NOMO-1 (cell line): ENCODE data around the gene FAM221B.
A peak's percentile ranks its signal among the peaks of the same experiment; 100 is the strongest.

Source experiments
- DNase-seq, 2 experiments: peaks; one replicate each; lab custom pipeline; 2025; ENCODE audit not compliant: unreplicated experiment in 2 of 2; lab: John Stamatoyannopoulos, UW

The FAM221B gene

DNA sequence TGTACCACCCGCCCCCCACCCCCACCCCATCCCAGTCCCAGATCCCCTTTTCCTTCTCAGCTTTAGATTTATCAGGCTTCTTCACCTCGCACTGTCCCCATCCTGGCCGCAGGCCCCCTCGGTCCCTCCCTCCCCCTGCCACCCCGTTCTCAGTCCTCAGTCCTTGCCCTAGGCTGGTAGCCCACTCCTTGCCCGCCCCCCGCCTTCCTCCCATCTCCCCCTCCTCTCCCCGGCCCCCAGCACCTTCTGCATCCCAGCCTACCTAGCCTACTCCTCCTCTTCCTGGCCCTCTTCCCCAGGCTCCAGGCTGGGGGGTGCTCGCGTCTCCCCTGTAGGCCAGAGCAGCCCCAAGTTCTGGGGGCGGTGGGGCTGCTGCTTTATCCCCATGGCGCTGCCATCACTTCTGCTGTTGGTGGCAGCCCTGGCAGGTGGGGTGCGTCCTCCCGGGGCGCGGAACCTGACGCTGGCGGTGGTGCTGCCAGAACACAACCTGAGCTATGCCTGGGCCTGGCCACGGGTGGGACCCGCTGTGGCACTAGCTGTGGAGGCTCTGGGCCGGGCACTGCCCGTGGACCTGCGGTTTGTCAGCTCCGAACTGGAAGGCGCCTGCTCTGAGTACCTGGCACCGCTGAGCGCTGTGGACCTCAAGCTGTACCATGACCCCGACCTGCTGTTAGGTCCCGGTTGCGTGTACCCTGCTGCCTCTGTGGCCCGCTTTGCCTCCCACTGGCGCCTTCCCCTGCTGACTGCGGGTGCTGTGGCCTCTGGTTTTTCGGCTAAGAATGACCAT, 36.3 kb downstream of the FAM221B start:
- no peak for DNase-seq

DNA sequence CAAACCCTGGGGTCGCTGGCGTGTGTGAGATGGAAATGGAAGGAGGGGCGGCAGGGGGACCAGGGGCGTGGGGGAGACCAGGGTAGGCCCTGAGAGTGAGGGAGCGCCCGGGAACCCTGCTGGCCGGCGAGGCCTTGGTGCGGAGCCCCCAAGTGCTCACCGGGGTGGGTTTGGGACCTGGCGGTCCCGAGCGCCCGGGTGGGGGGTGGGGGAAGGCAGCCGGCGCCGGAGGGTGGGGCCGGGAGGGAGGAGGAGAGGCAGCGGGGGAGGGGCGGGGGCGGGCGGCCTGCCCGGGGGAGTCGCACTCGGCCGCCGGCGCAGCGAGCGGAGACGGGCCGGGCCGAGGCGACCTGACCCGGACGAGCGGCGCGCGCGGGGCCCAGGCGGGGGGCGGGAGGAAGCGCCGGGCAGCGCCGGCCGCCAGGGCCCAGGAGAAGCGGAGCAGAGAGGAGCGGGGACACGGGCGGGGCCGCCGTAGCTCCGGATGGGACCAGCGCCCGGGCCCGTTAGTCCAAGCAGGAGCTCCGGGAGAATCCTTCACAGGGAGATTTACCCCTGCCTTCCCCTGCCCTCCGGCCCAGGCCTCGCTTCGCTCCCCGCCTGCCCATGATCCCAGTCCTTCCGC, 37.1 kb downstream of the FAM221B start, which contains the start of gene NPR2:
Gene NPR2, plus strand, starts transcription at position 295 of the 625 bp plus-strand sequence. CDS start 818 bp downstream, outside the sequence.
- no peak for DNase-seq

DNA sequence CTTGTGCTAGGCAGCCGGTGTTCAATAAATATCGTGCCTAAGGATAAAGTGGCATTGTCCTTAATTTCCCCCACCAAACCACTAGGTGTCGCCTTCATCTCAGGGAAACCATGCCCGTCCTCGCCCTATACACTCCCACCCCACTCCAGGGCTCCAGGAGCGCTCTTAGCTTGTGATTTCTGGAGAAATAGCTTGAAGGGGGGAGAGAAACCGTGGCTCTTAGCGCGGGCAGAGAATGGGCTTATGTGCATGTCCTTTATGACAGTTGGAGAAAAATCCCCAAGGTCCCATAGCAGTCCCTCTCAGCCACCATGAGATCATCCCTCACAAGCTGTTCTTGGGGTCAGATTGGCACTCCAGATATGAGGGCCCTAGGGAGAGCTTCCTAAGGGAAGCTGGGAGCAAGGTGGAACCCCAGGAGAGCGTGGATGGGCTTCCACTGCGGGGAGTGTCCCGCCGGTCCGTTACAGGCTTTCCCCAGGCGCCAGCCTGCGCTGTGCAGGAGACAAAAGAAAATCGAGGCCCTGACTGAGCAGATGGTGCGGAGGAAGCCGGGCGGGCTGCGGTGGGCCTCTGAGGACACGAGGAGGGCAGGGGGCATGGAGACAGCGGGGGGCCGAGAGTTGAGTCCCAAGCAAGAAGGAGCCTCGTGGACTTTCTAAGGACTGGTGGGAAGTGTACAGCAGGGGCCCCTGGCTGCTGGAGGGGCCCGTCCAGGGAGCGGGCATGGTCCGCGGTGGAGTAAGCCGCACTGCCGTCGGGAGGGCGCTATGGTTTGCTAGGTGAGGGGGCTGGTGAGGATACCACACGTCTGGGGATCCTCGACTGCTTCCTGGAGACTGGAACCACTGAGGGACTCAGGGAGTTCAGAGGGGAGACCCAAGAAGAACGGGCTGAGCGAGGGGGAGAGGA, 37.9 kb downstream of the FAM221B start:
- peak; percentile 74 to 75 for DNase-seq

DNA sequence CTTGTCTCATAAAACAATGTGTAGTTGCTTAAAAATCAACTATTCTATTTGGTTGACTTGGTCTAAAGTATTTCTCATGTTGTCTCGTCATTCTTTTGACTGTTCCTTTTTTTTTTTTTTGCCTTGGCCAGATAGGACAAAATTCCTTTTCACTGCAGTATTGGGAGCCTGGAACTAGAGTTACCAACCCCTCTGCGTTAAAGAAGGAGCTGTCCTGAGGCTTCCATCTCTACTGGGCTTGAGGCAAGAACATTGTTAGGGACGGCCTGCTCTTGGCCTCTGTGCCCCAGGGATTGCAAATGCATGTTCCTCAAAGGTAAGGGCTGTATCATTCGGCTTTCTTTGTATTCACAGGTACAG, 38.5 kb downstream of the FAM221B start:
- DNase-seq, result no peak

DNA sequence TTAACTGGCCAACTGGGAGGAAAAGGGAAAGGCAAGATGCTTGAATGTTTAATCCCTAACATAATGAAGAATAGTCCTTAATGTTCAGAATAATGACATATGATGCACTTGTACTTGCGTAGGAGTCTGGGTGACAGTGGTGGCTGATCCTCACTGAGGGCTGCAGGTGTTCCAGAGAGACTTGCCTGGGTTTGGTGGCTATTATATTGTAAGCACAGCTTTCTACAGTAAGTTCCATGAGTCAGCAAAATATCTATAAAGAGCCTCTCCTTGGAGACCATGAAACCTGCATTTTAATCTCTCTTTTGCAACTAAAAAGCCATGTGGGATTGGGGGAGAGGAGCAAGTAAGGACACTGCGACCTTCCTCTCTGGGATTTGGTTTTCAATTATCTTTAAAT, 39.0 kb downstream of the FAM221B start:
- no peak for DNase-seq

DNA sequence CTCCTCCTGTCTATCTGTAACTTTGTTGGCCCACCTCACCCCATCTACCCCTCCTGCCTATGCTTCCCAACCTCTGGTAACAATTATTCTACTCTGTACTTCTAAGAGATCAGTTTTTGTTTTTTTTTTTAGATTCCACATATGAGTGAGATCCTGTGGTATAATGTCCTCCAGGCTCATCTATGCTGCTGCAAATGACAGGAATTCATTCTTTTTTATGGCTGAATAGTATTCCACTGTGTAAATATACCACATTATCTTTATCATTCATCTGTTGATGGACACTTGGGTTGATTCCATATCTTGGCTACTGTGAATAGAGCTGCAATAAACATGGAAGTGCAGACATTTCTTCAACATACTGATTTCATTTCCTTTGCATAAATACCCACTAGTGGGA, 45.1 kb downstream of the FAM221B start:
- DNase-seq, result no peak

DNA sequence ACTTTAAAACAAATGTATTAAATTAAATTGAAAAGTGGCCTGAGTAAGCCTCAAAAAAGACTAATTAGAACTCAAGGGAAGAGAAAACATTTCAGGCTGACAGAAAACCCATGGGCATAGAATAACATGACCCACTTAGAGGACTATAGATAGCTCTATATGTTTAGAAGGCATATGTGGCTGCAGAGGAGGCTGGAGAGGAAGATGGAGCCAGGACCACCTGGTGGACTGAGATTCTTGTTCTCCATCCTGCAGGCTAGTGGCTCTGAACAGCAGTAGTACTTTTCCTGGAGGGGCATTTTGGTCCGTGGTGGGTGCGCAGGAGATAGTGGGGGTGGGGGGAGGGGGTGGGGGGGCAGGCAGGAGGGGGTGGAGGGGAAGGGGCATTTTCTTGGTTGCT, 47.5 kb downstream of the FAM221B start:
- DNase-seq, result no peak

DNA sequence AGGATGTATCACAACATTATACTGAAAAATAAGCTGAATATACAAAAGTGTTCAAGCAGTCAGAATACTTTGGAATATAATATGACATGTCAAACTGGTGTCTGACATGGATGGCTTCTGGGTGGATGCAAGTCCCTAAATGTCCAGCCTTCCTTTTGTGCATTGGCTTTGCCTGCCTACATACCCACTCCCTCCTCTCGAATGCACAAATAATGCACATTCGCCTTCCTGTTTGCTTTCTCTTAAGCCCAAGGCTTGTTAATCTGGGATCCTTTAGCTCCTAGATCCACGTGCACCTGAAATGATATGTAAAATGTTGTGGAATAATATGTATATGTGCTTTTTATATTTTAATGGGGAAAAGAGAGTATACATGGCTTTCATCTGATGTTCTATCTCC, 50.0 kb downstream of the FAM221B start:
- no peak for DNase-seq

DNA sequence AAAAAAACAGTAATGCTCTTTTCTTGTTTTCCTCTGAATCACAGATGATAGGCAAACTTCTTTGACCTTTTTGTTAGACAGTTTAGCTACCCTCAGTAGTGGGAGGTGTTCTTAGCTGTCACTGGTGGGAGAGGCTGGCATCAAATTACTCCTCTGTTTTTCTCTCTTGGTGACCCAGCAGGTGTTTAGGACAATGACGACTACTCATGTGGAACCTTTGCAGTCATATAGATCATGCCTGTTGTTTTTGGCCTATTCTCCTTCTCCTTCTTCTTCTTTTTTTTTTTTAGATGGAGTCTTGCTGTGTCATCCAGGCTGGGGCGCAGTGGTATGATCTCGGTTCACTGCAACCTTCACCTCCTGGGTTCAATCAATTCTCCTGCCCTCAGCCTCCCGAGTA, 52.5 kb downstream of the FAM221B start:
- DNase-seq, result no peak

DNA sequence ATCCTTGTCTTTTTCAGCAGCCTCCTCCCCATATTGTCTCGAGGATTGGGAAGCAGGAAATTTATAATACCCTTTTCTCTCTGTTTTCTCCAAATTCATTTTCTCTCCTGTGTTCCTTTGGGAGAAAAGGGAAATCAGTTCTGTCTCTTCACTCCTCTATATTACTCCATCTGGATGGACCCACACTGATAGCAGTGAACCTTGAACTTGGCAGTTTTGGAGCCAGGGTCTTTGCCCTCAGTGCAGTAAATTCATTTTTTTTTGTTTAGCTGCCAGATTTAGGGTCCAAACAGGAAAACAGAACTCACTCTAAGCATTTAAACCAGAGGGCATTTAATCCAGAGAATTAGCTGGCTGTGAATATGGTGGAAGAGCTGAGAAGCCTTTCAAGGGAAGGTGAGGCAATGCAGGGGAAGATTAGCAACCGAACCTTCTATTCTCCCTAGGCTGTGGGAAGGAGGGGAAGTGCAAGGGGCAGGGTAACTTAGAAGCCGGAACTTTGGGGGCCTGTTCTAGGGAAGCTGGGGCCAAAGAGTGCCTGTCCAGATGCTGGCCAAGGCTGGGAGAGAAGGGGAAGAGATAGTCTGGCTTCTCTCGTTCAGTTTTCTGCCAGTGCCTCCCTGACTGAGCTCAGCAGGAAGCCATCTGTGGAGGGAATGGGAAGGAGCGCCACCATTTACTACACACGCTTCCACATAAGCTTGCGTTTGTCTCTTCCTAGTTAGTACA, 53.5 kb downstream of the FAM221B start:
- peak; percentile 67 to 75 for DNase-seq

DNA sequence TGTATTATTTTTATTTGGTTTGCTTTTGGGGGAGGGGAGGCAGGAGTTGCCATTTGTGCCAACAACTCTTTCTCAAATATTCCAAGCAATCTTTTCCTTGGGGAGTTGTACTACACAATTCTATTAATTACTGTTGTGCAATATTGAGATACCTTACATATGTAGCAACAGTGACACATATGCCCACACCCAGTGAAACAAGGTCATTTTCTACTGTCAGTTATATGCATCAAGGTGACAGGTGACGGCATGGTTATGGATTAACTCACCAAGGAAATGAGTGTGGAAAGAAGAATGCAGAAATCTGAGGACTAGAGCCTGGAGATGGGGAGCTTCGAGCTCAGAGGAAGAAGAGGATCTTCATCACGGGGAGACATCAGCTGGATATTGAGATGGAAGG, 56.6 kb downstream of the FAM221B start:
- no peak for DNase-seq

DNA sequence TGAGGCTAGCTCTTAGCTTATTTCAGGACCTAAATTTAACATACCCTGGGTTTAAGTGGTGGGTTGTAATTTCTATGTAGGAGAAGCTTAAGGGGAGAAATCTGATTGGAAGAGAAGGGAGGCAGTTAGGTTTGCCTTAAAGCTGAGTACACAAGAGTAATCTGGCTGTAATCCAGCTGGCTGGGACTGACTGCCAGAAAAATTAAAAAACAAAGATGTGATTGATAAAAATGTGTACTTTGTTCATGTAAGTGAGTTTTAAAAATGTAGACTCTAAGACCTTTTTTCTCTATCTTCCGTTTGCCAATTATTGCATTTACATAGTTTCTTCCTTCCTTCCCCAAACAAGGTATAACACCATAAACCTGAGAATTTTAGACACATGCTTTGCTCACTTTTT, 57.0 kb downstream of the FAM221B start:
- DNase-seq, result no peak

DNA sequence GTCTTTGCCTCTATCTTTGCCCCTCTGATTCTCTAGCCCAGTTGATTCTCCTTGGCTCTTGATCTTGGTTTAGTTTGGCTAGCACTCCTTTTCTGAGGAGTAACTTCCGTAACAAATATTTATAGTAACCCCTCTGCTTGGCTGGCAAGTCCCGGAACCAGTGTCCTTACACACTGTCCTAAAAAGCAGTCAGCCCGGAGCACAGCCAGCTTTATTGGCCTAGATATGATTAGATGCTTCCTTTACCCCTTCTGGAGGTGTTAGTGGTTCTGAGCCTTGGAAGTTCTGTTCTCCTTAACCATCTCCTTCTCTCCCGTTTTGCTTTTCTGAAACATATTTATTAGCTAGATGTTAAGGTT, 57.5 kb downstream of the FAM221B start:
- no peak for DNase-seq

DNA sequence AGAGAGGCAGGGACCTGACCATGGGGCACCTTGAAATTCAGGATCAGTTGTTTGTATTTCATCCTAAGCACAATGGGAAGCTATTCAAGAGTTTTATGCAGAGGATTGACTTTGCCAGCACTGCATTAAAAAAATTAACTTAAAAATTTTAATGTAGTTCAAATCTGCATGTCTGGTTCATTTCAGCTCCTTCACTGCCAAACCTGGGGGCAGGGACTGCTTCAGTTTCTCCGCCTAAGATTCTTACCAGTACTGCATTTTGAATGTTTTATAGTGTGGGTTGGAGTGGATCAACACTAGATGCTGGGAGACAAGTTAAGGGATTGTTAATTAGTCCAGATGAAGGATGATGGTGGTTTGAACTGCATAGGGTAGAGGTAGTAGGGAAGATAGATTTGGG, 58.8 kb downstream of the FAM221B start:
- DNase-seq, result no peak

DNA sequence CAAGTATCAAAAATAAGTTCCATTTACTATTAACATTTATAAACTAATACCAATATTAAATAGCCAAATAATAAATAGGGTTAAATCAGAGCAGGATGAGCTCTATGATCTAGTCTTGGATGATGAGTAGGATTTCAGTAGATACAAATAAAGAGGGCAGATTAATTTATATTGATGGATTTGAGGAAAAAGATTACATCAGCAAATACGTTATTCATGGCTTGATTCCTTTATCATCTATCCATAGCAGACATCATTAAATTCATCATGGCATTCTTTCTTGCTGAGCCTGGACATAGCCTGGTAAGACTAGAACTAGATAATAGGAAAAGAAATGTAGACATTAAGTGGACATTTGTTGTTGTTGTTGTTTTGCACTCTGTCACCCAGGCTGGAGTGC, 61.1 kb downstream of the FAM221B start:
- no peak for DNase-seq

DNA sequence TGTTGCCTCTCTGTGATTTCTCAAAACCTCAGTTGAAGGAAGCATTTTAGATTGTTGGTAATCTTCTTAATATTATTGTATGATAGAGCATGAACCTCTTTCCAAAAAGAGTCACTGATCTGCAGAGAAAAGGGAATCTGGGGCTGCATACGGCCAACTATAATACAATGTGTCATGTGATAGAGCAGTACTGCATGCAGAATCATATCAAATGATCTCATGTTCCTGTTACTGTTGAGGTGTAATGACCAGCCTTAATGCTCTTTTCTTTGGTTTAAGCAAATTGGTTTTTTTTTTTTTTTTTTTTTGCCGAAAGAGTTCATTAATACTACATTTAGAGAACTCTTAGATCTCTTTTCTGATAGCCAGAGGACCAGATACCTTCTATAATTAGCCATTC, 61.5 kb downstream of the FAM221B start:
- DNase-seq, result no peak
